ENCODE results near the gene SLC39A11. TPM values are rescaled to one million over a fixed set of nuclear protein-coding genes. Genes with fewer than 3 reads are reported as not detected.

The SLC39A11 gene
- total and polyA plus RNA-seq, 2 experiments from 2014 or later = 11.7 to 16.4 TPM

DNA sequence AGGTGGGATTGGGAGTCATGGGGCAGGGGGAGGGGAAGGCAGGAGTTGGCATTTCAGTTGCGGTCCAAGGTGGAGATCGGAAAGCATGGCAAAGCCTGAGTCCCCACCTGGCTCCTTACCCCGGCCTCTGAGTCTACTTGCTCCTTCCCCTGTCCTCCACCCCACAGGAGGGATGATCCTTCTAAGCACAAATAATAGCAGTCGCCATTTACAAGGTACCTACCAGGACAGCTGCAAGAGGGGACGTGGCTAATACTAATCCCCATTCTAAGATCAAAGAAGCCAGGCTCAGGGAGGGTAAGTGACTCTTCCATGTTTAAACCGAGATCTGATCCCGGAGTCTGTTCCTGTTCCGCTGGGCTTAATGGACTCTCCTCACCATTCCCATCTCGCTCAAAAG is 396.3 kb downstream of the SLC39A11 start:
- Histone ChIP-seq H3K9me3 (ENCODE audit: low read depth) (no peaks in the 10 kb centered on the region), H3K4me3 (no peak overlapping the region), H2AFZ (no peak overlapping the region)

GRCh38 chr17:72693956-72694355 is 398.5 kb downstream of the SLC39A11 start:
- WGBS, 2 experiments (ENCODE audit: low coverage in 1 of 2, low lambda C conversion rate in 2 of 2, missing lambda C conversion rate in 2 of 2) = 89 to 95% methylated on average over 4 of the region's 4 CpGs
- H3K79me2 ChIP-seq (ENCODE audit: insufficient read depth) = no peaks in the 10 kb centered on the region

More for the DNA sequence above, 396.3 kb downstream of the SLC39A11 start:
- H3K79me2 ChIP-seq (ENCODE audit: insufficient read depth) = no peaks in the 10 kb centered on the region
- WGBS, 2 experiments (ENCODE audit: low coverage in 1 of 2, low lambda C conversion rate in 2 of 2, missing lambda C conversion rate in 2 of 2) = 96 to 97% methylated on average over 9 of the region's 9 CpGs
- H3K4me1 ChIP-seq (ENCODE audit: insufficient read depth) = peaks cover 25% of the 10 kb centered on the region
- in situ Hi-C loops (cut with MboI) = no loop called here
- no peaks in the 10 kb centered on the region for H3K36me3 ChIP-seq (ENCODE audit: low read depth)
- no peaks in the 10 kb centered on the region for H3K9me2 ChIP-seq (ENCODE audit: insufficient read depth)
- H3K4me2 ChIP-seq (ENCODE audit: unreplicated experiment) = no peak overlapping the region
- no peak overlapping the region for H3K9ac ChIP-seq
- peaks cover 31% of the 10 kb centered on the region for H3F3A ChIP-seq (ENCODE audit: insufficient read depth)
- no peak for DNase-seq
- no peak overlapping the region for H3K27ac ChIP-seq
- no peaks in the 10 kb centered on the region for H3K27me3 ChIP-seq (replicated peaks; ENCODE audit: insufficient read depth)
- no peaks in the 10 kb centered on the region for H4K20me1 ChIP-seq (ENCODE audit: insufficient read depth)
- no peak for TF ChIP-seq EZH2phosphoT487 (IDR thresholded peaks at IDR 0.05; ENCODE audit: insufficient read depth, low read depth)
- TF ChIP-seq EZH2 (IDR thresholded peaks at IDR 0.05; ENCODE audit: insufficient read depth, poor library complexity, severe bottlenecking) = no peak

DNA sequence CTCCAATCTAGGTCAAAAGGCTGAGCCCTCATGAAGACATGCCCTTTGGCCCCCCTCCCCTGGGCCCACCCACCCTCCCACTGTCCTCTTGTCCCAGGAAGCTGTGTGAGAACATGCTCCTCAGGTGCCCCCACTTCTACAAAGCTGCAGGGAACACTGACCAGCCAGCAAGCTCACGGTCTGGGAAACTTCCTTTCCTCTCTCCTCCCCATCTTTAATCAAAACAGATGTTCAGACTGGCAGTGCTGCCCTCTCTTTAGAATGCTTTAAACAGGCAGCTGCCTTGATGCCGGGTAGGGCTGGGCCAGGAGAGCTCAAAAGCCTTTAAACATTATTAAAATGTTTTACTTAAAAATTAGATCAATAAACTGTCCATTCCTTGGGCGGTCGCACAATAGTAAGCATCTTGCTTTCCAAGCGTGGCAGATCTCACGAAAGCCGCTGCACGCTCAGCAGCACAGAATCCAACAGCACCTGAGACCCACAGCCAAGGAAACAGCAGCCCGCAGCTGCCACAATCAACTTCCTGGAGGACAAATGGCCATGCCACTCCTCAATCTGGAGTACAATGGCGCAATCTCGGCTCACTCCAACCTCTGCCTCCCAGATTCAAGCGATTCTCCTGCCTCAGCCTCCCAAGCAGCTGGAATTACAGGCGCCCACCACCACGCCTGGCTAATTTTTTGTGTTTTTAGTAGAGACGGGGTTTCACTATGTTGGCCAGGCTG is 399.2 kb downstream of the SLC39A11 start:
- H3K9me2 ChIP-seq (ENCODE audit: insufficient read depth) = no peaks in the 10 kb centered on the region
- H3K9ac ChIP-seq = no peak overlapping the region
- peak; percentile 16 for DNase-seq
- in situ Hi-C loops (cut with MboI) = no loop called here
- H3K4me1 ChIP-seq (ENCODE audit: insufficient read depth) = peaks cover 15% of the 10 kb centered on the region
- H2AFZ ChIP-seq = no peak overlapping the region
- no peaks in the 10 kb centered on the region for H3K27me3 ChIP-seq (replicated peaks; ENCODE audit: insufficient read depth)
- H3K36me3 ChIP-seq (ENCODE audit: low read depth) = no peaks in the 10 kb centered on the region
- no peaks in the 10 kb centered on the region for H4K20me1 ChIP-seq (ENCODE audit: insufficient read depth)
- H3F3A ChIP-seq (ENCODE audit: insufficient read depth) = peaks cover 19% of the 10 kb centered on the region
- no peak overlapping the region for H3K4me3 ChIP-seq
- TF ChIP-seq EZH2phosphoT487 (IDR thresholded peaks at IDR 0.05; ENCODE audit: insufficient read depth, low read depth) = no peak
- no peak for TF ChIP-seq EZH2 (IDR thresholded peaks at IDR 0.05; ENCODE audit: insufficient read depth, poor library complexity, severe bottlenecking)
- H3K9me3 ChIP-seq (ENCODE audit: low read depth) = no peaks in the 10 kb centered on the region
- no peaks in the 10 kb centered on the region for H3K79me2 ChIP-seq (ENCODE audit: insufficient read depth)
- no peak overlapping the region for H3K27ac ChIP-seq
- WGBS, 2 experiments (ENCODE audit: low coverage in 1 of 2, low lambda C conversion rate in 2 of 2, missing lambda C conversion rate in 2 of 2) = 82 to 83% methylated on average over 13 to 15 of the region's 15 CpGs
- H3K4me2 ChIP-seq (ENCODE audit: unreplicated experiment) = no peak overlapping the region

More at GRCh38 chr17:72693956-72694355, 398.5 kb downstream of the SLC39A11 start:
- Histone ChIP-seq H3K9me3 (ENCODE audit: low read depth) (no peaks in the 10 kb centered on the region), H3K27ac (no peak overlapping the region), H3K9me2 (ENCODE audit: insufficient read depth) (no peaks in the 10 kb centered on the region), H3K9ac (no peak overlapping the region), H3K4me1 (ENCODE audit: insufficient read depth) (peaks cover 16% of the 10 kb centered on the region), H3K4me2 (ENCODE audit: unreplicated experiment) (no peak overlapping the region), H3K4me3 (no peak overlapping the region), H3F3A (ENCODE audit: insufficient read depth) (peaks cover 25% of the 10 kb centered on the region), H4K20me1 (ENCODE audit: insufficient read depth) (no peaks in the 10 kb centered on the region), H2AFZ (no peak overlapping the region), H3K27me3 (replicated peaks; ENCODE audit: insufficient read depth) (no peaks in the 10 kb centered on the region), H3K36me3 (ENCODE audit: low read depth) (no peaks in the 10 kb centered on the region)
- DNase-seq = no peak
- TF ChIP-seq EZH2phosphoT487 (IDR thresholded peaks at IDR 0.05; ENCODE audit: insufficient read depth, low read depth) = no peak
- no peak for TF ChIP-seq EZH2 (IDR thresholded peaks at IDR 0.05; ENCODE audit: insufficient read depth, poor library complexity, severe bottlenecking)
- in situ Hi-C loops (cut with MboI) = no loop called here

DNA sequence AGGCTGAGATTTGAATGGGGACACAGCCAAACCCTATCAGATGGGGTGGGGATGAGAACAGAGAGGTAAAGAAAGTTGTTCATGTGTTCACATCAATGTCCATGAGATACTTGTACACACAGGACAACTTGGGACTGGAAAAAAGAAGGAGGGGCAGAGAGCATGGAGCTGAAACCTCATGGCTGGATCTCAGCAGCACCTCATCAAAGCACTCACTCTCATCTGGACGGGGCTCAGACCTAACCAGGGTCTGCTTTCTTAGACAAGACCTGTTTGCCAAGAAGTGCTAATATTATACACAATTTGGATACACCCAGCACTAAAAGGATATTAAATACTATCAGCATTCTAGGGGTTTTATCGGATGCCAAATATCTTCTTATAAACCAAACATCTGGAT is 399.8 kb downstream of the SLC39A11 start:
- no peaks in the 10 kb centered on the region for H3K36me3 ChIP-seq (ENCODE audit: low read depth)
- TF ChIP-seq EZH2 (IDR thresholded peaks at IDR 0.05; ENCODE audit: insufficient read depth, poor library complexity, severe bottlenecking) (no peak), EZH2phosphoT487 (IDR thresholded peaks at IDR 0.05; ENCODE audit: insufficient read depth, low read depth) (no peak)
- H3K9ac ChIP-seq = no peak overlapping the region
- H3K9me2 ChIP-seq (ENCODE audit: insufficient read depth) = no peaks in the 10 kb centered on the region
- H3K79me2 ChIP-seq (ENCODE audit: insufficient read depth) = no peaks in the 10 kb centered on the region
- no peak for DNase-seq
- H3K27me3 ChIP-seq (replicated peaks; ENCODE audit: insufficient read depth) = no peaks in the 10 kb centered on the region
- in situ Hi-C loops (cut with MboI) = no loop called here
- no peaks in the 10 kb centered on the region for H4K20me1 ChIP-seq (ENCODE audit: insufficient read depth)
- H3F3A ChIP-seq (ENCODE audit: insufficient read depth) = peaks cover 18% of the 10 kb centered on the region
- H3K4me1 ChIP-seq (ENCODE audit: insufficient read depth) = peaks cover 15% of the 10 kb centered on the region
- H2AFZ ChIP-seq = no peak overlapping the region
- H3K27ac ChIP-seq = no peak overlapping the region
- no peaks in the 10 kb centered on the region for H3K9me3 ChIP-seq (ENCODE audit: low read depth)
- 25 to 28% methylated on average over 2 of the region's 2 CpGs for WGBS, 2 experiments (ENCODE audit: low coverage in 1 of 2, low lambda C conversion rate in 2 of 2, missing lambda C conversion rate in 2 of 2)
- H3K4me2 ChIP-seq (ENCODE audit: unreplicated experiment) = no peak overlapping the region
- no peak overlapping the region for H3K4me3 ChIP-seq

Data from GM23248 (cell line).